Measurements from ENCODE around the gene CLEC3A.
A peak's percentile ranks its signal among the peaks of the same experiment; 100 is the strongest.
"Not testable (repeated sequence)": the region's sequence is repeated elsewhere in the genome, so short reads cannot be mapped to it uniquely, and the experiment has no call there.

The CLEC3A gene, protein sequence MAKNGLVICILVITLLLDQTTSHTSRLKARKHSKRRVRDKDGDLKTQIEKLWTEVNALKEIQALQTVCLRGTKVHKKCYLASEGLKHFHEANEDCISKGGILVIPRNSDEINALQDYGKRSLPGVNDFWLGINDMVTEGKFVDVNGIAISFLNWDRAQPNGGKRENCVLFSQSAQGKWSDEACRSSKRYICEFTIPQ

GRCh38 chr16:78022347-78023060 lies at the start of gene CLEC3A:
Gene CLEC3A, plus strand, starts transcription at chr16:78022548. Its CDS starts 79 bp downstream, at chr16:78022627.
- no peak for DNase-seq (ENCODE audit: low read depth)

DNA sequence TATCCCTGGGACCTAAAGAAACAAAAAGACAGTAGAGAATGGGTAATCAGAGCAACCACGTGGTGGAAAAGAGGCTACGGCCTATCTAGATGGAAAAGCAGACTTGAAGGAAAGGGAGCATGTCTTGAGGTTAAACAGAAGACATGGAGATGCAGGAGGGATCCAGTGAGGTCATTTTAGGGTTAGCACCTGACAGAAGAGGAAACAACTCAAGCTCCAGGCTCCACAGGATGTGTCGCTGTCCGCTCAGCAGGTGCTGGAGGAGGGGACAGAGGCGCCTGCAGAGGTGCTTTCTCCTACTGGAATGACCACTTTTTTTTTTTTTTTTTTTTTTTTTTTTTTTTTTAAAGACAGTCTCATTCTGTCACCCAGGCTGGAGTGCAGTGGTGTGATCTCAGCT lies 47.5 kb upstream of the CLEC3A start:
- DNase-seq (ENCODE audit: low read depth) = no peak

DNA sequence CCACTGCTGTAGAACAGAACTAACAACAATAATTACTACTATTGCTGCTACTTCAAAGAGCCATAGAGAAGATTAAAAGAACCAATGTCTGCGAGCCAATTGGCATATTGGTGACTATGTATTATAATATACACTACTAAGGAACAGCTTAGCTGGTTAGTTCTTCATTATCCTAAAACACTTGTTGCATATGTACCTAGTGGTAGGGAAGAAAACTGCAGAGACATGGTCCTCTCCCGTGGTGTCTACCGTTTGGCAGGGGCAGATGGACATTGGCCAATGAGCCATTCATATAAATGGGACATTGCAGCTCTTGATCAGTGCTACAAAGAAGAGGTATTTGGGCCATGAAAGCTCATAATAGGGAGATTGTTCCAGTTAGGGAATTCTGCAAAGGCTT lies 46.4 kb upstream of the CLEC3A start:
- no peak for DNase-seq (ENCODE audit: low read depth)

- DNase-seq (ENCODE audit: low read depth) = no peak
Measured at GRCh38 chr16:77977339-77977738, 45.0 kb upstream of the CLEC3A start.

- DNase-seq (ENCODE audit: low read depth) = no peak
Measured at GRCh38 chr16:77985111-77985510, 37.2 kb upstream of the CLEC3A start.

DNA sequence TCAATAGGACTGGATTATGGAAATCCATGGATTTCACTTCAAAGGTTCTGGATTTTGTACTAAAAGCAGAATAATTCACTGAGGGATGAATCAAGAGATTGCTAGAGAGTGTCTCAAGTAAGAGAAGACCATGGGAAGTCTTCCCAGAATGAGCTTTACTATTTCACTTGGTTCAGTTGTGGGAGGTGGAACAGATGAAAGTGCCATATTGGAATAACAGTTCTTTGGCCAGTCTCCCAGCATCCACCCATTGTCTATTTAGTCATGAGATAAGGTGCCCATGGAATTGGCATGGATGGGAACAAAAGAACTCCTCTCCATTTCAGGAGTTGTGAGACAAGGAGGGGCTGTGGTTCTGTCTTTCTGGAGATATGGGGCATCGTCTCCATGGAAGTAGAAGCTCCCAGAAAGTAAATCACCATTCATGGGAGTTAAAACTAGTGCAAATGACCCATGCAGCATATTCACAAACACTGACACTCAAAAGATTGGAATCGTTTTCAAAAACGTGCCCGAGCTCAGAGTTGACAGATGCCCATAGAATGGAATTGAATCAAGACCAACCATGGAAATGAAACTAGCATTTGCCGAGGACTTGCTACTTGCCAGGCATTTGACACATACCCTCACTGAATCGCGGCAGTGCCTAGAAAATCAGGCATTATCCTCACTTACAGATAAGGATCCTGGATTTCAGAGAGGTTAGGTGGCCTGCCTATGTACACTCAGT lies 36.2 kb upstream of the CLEC3A start:
- DNase-seq (ENCODE audit: low read depth) = no peak

DNA sequence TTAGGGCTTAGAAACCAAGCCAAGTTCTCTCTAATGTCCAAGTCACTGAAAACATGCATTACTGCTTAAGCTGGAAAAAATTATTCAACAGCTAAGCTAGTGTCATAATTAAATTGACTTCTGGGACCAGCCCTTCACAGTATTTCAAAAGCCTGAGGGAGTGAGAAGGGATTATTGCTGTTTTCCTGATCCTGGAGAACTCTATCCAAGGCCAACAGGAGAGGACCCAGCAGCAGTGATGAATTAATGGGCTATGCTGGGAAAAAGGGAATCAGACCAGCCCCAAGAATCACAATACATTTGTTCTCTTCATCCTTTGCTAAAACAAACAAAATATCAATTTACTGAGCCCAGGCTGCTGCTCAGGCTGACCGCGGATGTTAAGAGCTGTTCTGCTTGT lies 34.5 kb upstream of the CLEC3A start:
- DNase-seq (ENCODE audit: low read depth) = no peak

DNA sequence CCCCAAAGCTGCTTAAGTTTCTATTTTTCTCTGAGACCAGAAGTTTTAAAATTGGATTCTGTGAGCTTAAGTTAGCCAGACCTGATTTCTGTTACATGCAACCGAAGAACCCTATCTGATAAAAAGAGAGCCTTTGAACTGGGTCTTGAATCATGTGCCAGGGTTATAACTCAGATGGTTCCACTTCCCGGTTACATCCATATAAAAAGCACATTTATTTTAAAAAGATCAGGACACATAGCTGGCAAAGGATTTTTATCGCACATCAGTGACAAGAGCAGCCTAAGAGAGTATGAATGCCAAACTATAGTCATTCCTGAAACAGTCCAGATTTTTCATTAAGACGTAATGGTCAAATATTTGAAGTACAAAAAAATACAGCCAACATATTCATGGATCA lies 32.5 kb upstream of the CLEC3A start:
- DNase-seq (ENCODE audit: low read depth) = no peak

DNA sequence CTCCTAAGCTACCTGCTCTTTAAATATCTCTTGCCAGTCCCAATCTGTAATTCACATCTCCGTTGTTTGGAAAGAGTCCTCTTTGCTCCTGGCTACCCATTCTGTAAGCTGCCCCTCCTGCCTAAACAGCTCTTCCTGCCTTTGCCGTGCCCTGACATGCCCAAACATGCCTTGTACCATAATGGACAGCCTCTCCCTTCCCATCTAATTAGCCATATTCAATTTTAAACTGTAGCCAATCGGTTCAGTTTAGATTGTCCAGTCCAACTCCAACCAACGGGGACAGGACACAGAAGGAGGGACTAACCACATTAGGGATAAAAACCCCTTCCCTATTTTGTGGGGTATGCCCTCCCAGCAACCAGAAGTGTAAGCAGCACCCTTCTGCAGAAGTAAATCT lies 30.6 kb upstream of the CLEC3A start:
- DNase-seq (ENCODE audit: low read depth) = no peak

- not testable (repeated sequence) for DNase-seq (ENCODE audit: low read depth)
Measured at GRCh38 chr16:77992381-77992780, 30.0 kb upstream of the CLEC3A start.

GRCh38 chr16:77993111-77993985 lies 29.0 kb upstream of the CLEC3A start:
- DNase-seq (ENCODE audit: low read depth) = no peak

GRCh38 chr16:77995843-77996455 lies 26.4 kb upstream of the CLEC3A start:
- no peak for DNase-seq (ENCODE audit: low read depth)

GRCh38 chr16:77998350-77999023 lies 23.9 kb upstream of the CLEC3A start:
- no peak for DNase-seq (ENCODE audit: low read depth)

DNA sequence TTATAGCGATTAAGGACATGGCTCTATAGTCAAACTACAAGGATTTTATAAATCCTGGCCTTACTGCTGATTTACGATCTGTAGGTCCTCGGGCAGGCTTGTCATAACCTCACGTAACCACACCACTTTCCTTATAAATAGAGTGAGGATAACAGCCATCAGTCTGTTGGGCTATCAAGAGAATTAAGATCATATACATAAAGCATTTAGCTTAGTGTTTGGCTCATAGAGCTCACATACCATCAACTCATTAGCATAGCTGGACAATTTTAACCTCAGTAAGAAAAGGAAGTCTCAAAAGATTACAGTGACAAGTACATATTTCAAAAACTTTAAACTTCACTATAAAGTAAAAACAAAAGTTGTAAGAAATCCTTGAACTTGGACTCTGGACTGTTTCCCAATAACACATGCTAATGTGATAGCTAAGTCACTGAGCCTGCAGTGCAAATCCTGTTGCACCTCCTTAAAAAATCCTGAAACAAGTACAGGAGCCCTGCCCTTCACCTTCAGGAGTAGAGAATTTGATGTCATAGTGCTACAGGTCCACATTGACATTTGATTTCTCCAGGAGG lies 20.8 kb upstream of the CLEC3A start:
- no peak for DNase-seq (ENCODE audit: low read depth)

GRCh38 chr16:78002915-78003538 lies 19.3 kb upstream of the CLEC3A start:
- DNase-seq (ENCODE audit: low read depth) = peak; percentile 79

DNA sequence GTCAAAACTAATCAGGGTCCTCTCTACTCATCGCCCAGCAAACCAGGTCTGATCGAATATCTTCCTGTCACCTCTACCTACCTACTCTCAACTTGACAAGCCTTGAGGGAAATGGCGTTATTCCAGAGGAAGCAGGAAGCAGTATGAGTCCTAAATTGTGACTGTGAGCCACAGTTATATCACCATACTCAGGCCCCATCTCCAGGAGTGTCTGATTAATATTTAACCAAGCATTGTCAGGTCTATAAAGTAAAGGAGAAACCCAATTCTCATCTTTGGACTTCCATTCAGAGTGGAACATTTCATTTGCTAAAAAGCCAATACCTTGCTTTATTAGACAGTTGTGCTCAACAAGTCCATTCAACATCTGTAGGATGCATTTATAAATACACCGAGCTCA lies 17.8 kb upstream of the CLEC3A start:
- no peak for DNase-seq (ENCODE audit: low read depth)

DNA sequence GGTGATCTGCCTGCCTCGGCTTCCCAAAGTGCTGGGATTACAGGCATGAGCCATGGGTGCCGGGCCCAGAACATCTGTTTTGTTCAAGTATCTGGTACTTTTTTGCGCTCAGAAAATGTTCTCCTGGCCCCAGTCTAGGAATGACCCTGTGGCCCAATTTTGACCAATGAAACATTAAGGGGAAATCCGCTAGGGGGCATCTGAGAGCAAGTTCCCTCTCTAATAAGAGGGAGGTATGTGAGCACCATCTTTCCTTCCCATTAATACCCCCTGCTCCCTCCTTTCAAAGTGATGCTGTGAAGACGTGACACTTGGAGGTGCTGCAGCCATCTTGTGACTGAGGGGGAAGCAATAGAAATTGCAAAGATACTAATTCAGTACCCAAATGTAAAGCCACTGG lies 16.5 kb upstream of the CLEC3A start:
- DNase-seq (ENCODE audit: low read depth) = no peak

DNA sequence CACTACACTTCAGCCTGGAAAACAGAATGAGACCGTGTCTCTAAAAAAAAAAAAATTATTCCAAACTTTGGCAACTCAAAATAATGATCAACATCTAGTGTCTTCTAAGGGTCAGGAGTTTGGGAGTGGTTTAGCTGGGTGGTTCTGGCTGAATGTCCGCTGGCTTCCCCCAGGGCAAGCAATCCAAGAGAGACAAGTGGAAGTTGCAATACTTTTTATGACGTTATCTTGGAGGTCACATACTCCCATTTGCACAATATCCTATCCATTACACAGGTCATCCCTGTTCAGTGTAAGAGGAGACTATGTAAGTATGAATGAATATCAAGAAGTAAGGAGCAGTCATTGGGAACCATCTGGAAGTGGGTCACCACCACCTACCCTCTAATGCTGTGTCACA lies 15.2 kb upstream of the CLEC3A start:
- no peak for DNase-seq (ENCODE audit: low read depth)

DNA sequence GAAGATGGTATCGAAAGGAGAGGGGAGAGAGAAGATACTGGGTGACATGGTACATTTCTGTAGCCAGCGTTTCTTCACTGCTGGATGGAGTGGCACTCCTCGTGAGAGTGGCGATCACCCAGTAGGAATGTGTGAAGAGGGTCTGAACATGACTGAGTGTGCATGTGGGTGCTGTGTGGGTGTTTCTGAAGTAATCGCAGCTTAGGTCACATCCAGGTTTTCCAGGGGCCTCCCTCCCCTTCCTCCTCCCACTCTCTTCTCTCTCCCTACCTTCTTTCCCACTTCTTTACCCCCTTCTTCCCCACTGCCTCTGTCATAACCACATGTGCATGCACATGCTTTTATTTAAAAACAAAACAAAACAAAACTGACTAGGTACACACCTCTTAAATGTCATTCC lies 1.8 kb downstream of the CLEC3A start:
- DNase-seq (ENCODE audit: low read depth) = no peak

- no peak for DNase-seq (ENCODE audit: low read depth)
Measured at GRCh38 chr16:78025631-78026030, 3.3 kb downstream of the CLEC3A start.
